ENCODE results near the gene TMEM117.
"Not testable (repeated sequence)": the region's sequence is repeated elsewhere in the genome, so short reads cannot be mapped to it uniquely, and the experiment has no call there.

The TMEM117 gene

GRCh38 chr12:43836475-43836989 is 651 bp downstream of the TMEM117 start:
- in situ Hi-C loops (cut with MboI; ENCODE audit: low sequenced_read_pairs): no loop called here

GRCh38 chr12:43840338-43840737 is 4.5 kb downstream of the TMEM117 start:
- in situ Hi-C loops (cut with MboI; ENCODE audit: low sequenced_read_pairs): no loop called here

GRCh38 chr12:43841253-43841652 is 5.4 kb downstream of the TMEM117 start:
- in situ Hi-C loops (cut with MboI; ENCODE audit: low sequenced_read_pairs): no loop called here

- in situ Hi-C loops (cut with MboI; ENCODE audit: low sequenced_read_pairs): no loop called here
Measured at GRCh38 chr12:43842259-43842658, 6.4 kb downstream of the TMEM117 start.

GRCh38 chr12:43847425-43848225 is 11.7 kb downstream of the TMEM117 start:
- in situ Hi-C loops (cut with MboI; ENCODE audit: low sequenced_read_pairs): not testable (repeated sequence)

GRCh38 chr12:43848226-43848507 is 12.3 kb downstream of the TMEM117 start:
- in situ Hi-C loops (cut with MboI; ENCODE audit: low sequenced_read_pairs): no loop called here

- in situ Hi-C loops (cut with MboI; ENCODE audit: low sequenced_read_pairs): no loop called here
Measured at GRCh38 chr12:43848786-43849185, 12.9 kb downstream of the TMEM117 start.

- in situ Hi-C loops (cut with MboI; ENCODE audit: low sequenced_read_pairs): no loop called here
Measured at GRCh38 chr12:43852744-43853143, 16.9 kb downstream of the TMEM117 start.

- in situ Hi-C loops (cut with MboI; ENCODE audit: low sequenced_read_pairs): no loop called here
Measured at GRCh38 chr12:43856972-43857371, 21.1 kb downstream of the TMEM117 start.

GRCh38 chr12:43858096-43858495 is 22.2 kb downstream of the TMEM117 start:
- in situ Hi-C loops (cut with MboI; ENCODE audit: low sequenced_read_pairs): no loop called here

GRCh38 chr12:43858991-43859390 is 23.1 kb downstream of the TMEM117 start:
- in situ Hi-C loops (cut with MboI; ENCODE audit: low sequenced_read_pairs): no loop called here

GRCh38 chr12:43861015-43861839 is 25.3 kb downstream of the TMEM117 start:
- in situ Hi-C loops (cut with MboI; ENCODE audit: low sequenced_read_pairs): no loop called here

- in situ Hi-C loops (cut with MboI; ENCODE audit: low sequenced_read_pairs): no loop called here
Measured at GRCh38 chr12:43861840-43862150, 25.9 kb downstream of the TMEM117 start.

- in situ Hi-C loops (cut with MboI; ENCODE audit: low sequenced_read_pairs): no loop called here
Measured at GRCh38 chr12:43863770-43864366, 28.0 kb downstream of the TMEM117 start.

- in situ Hi-C loops (cut with MboI; ENCODE audit: low sequenced_read_pairs): not testable (repeated sequence)
Measured at GRCh38 chr12:43864557-43864956, 28.7 kb downstream of the TMEM117 start.

GRCh38 chr12:43869184-43869583 is 33.3 kb downstream of the TMEM117 start:
- in situ Hi-C loops (cut with MboI; ENCODE audit: low sequenced_read_pairs): no loop called here

- in situ Hi-C loops (cut with MboI; ENCODE audit: low sequenced_read_pairs): not testable (repeated sequence)
Measured at GRCh38 chr12:43869765-43870164, 33.9 kb downstream of the TMEM117 start.

- in situ Hi-C loops (cut with MboI; ENCODE audit: low sequenced_read_pairs): not testable (repeated sequence)
Measured at GRCh38 chr12:43871258-43871657, 35.4 kb downstream of the TMEM117 start.

- in situ Hi-C loops (cut with MboI; ENCODE audit: low sequenced_read_pairs): no loop called here
Measured at GRCh38 chr12:43872396-43872795, 36.5 kb downstream of the TMEM117 start.

GRCh38 chr12:43878050-43878449 is 42.2 kb downstream of the TMEM117 start:
- in situ Hi-C loops (cut with MboI; ENCODE audit: low sequenced_read_pairs): no loop called here

- in situ Hi-C loops (cut with MboI; ENCODE audit: low sequenced_read_pairs): no loop called here
Measured at GRCh38 chr12:43880547-43880946, 44.7 kb downstream of the TMEM117 start.
